Breast epithelium (tissue), 3 donors: ENCODE data around the gene ZSWIM6.

Source experiments
- CTCF ChIP-seq, 3 donors: fragments of 450-650 bp; IDR thresholded peaks; one replicate each; pipeline ENCODE4 v1.5.1; 2016 to 2017; ENCODE audit warnings: antibody characterized with exemption in 3 of 3, mild to moderate bottlenecking in 3 of 3, moderate library complexity in 3 of 3
- POLR2A ChIP-seq: fragments of 450-650 bp; IDR thresholded peaks from one replicate; pipeline ENCODE4 v1.6.1; 2016; ENCODE audit warnings: antibody characterized with exemption, mild to moderate bottlenecking, moderate library complexity

DNA sequence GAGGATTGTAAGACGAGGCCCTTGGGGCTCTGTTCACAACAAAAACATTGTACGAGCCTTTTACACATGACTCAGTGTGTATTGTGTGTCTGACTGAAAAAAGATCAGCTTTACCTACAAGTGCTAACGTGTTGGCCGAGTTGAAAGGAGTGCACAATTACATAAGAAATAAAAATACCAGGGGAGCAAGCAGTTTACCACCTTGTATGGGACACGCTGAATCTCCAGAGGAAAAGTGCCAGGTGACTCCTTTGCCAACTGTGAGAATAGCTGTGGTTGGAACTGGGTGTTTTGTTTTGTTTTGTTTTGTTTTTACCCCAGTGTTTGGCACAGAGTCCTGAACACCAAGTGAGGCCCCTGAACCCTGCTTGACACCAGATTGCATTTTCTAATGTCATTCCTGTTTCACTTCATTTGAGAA lies 32.8 kb upstream of the ZSWIM6 start:
- no peak for TF ChIP-seq POLR2A
- no peak for TF ChIP-seq CTCF (IDR thresholded peaks at IDR 0.05)
